Common myeloid progenitor, CD34-positive (primary cell): ENCODE results near the gene H3-3A.
A peak's percentile ranks its signal among the peaks of the same experiment; 100 is the strongest.

Experiments
- CTCF ChIA-PET: fragments of 350-600 bp; sonication (Branson Sonifier 250); formaldehyde crosslinking; loops from one replicate; lab custom pipeline; 2021; ENCODE audit warnings: antibody characterized with exemption; lab: Charles Lee
- POLR2A ChIA-PET: fragments of 350-600 bp; sonication (Branson Sonifier 250); formaldehyde crosslinking; loops from one replicate; lab custom pipeline; 2021; ENCODE audit warnings: antibody characterized with exemption; lab: Charles Lee
- DNase-seq, 3 donors: peaks; one replicate each; pipeline versions ENCODE4 v3.0.0 to v3.0.0-alpha.2; 2013
- H3K27ac ChIP-seq, 2 experiments: 1 replicate in 1 of 2; 2 replicates in 1 of 2; pipeline ENCODE4 v1.7.0; 2013; ENCODE audit warnings: inconsistent platforms in 2 of 2, low read length in 2 of 2, mild to moderate bottlenecking in 2 of 2, low read depth in 1 of 2, moderate library complexity in 1 of 2; ENCODE audit not compliant: severe bottlenecking in 2 of 2, insufficient read depth in 1 of 2, poor library complexity in 1 of 2
- H3K27me3 ChIP-seq, 5 experiments: replicated peaks in 2 of 5; 1 replicate in 3 of 5; 2 replicates in 2 of 5; pipeline versions ENCODE4 v1.6.1 to v1.7.0; 2013; ENCODE audit warnings: low read length in 4 of 5, mild to moderate bottlenecking in 2 of 5, moderate library complexity in 2 of 5, inconsistent platforms in 1 of 5; ENCODE audit not compliant: insufficient read depth in 5 of 5, control insufficient read depth in 4 of 5
- H3K36me3 ChIP-seq, 4 experiments: 1 replicate in 2 of 4; 2 replicates in 2 of 4; pipeline versions ENCODE4 v1.6.1 to v1.7.0; 2013; ENCODE audit warnings: low read length in 3 of 4, control low read depth in 1 of 4, mild to moderate bottlenecking in 1 of 4; ENCODE audit not compliant: control insufficient read depth in 4 of 4, insufficient read depth in 4 of 4
- H3K4me1 ChIP-seq, 4 experiments: 1 replicate in 3 of 4; 2 replicates in 1 of 4; pipeline versions ENCODE4 v1.6.1 to v1.7.1; 2013; ENCODE audit warnings: low read length in 3 of 4, mild to moderate bottlenecking in 3 of 4, control low read depth in 1 of 4, inconsistent platforms in 1 of 4, moderate library complexity in 1 of 4; ENCODE audit not compliant: control insufficient read depth in 4 of 4, insufficient read depth in 4 of 4; ENCODE audit errors: control extremely low read depth in 1 of 4
- H3K4me3 ChIP-seq, 7 experiments: 1 replicate in 4 of 7; 2 replicates in 3 of 7; pipeline versions ENCODE4 v1.5.1 to v1.7.0; 2013; ENCODE audit warnings: mild to moderate bottlenecking in 7 of 7, low read length in 6 of 7, moderate library complexity in 6 of 7, inconsistent platforms in 2 of 7, low read depth in 2 of 7, control low read depth in 1 of 7; ENCODE audit not compliant: insufficient read depth in 4 of 7, control insufficient read depth in 1 of 7; ENCODE audit errors: extremely low read depth in 1 of 7
- H3K9me3 ChIP-seq, 5 experiments: 1 replicate in 4 of 5; 2 replicates in 1 of 5; pipeline versions ENCODE4 v1.6.1 to v1.7.1; 2013; ENCODE audit warnings: low read length in 4 of 5, mild to moderate bottlenecking in 2 of 5, inconsistent platforms in 1 of 5, low read depth in 1 of 5, moderate library complexity in 1 of 5; ENCODE audit not compliant: control insufficient read depth in 4 of 5, insufficient read depth in 2 of 5; ENCODE audit errors: control extremely low read depth in 1 of 5
- WGBS: methylation state at CpG from one replicate; pipeline ENCODE4 v1.1.5; 2013; ENCODE audit not compliant: insufficient coverage; 5-methylcytosine and 5-hydroxymethylcytosine counted together

The H3-3A gene

GRCh38 chr1:226120398-226120797 lies 57.9 kb downstream of the H3-3A start:
- CTCF ChIA-PET, result interaction anchor here (0.7 to 12.6 kb wide), 11 partner anchors 10 to 133 kb away, joined by 3 to 132 read pairs (median 4); no protein-coding TSS in a partner anchor
- POLR2A ChIA-PET, result interaction anchor here (1.2 to 1.7 kb wide), 2 partner anchors 10 to 55 kb away, joined by 3 to 8 read pairs; no protein-coding TSS in a partner anchor

GRCh38 chr1:226121049-226121586 lies 58.6 kb downstream of the H3-3A start:
- Histone ChIP-seq H3K9me3 (no peaks in the 10 kb centered on the region), H3K27me3 (no peaks in the 10 kb centered on the region), H3K4me3 (peak overlapping the region; percentile 39 to 84 (median 72)), H3K27ac (no peak overlapping the region), H3K4me1 (peaks cover 0 to 27% (median 25%) of the 10 kb centered on the region in 4 experiments), H3K36me3 (no peaks in the 10 kb centered on the region)
- ChIA-PET POLR2A (interaction anchor here (1.2 to 1.7 kb wide), 2 partner anchors 11 to 56 kb away, joined by 3 to 8 read pairs; no protein-coding TSS in a partner anchor), CTCF (interaction anchor here (0.7 to 12.6 kb wide), 11 partner anchors 11 to 134 kb away, joined by 3 to 132 read pairs (median 4); no protein-coding TSS in a partner anchor)
- 7% methylated on average over 36 of the region's 37 CpGs for WGBS
- peak in 2 of 3 donors; percentile 25 to 37 for DNase-seq

More at GRCh38 chr1:226120398-226120797, 57.9 kb downstream of the H3-3A start:
- WGBS, result 81% methylated on average over 3 of the region's 5 CpGs
- no peaks in the 10 kb centered on the region for H3K27me3 ChIP-seq
- H3K36me3 ChIP-seq, result no peaks in the 10 kb centered on the region
- H3K27ac ChIP-seq, result no peak overlapping the region
- no peak for DNase-seq
- H3K9me3 ChIP-seq, result no peaks in the 10 kb centered on the region
- peaks cover 0 to 27% (median 25%) of the 10 kb centered on the region in 4 experiments for H3K4me1 ChIP-seq
- peak overlapping the region in 1 of 7 experiments; percentile 84 for H3K4me3 ChIP-seq
